IPS-18a (cell line): ENCODE results near the gene KCNQ1OT1.

Experiments
- H3K27ac ChIP-seq: one replicate; pipeline ENCODE4 v1.5.1; 2013; ENCODE audit warnings: low read length
- H3K27me3 ChIP-seq: one replicate; pipeline ENCODE4 v1.6.1; 2013; ENCODE audit warnings: mild to moderate bottlenecking, low read length; ENCODE audit not compliant: control insufficient read depth, insufficient read depth
- H3K36me3 ChIP-seq: one replicate; pipeline ENCODE4 v1.6.1; 2013; ENCODE audit warnings: low read depth, low read length; ENCODE audit not compliant: control insufficient read depth
- H3K4me1 ChIP-seq: one replicate; pipeline ENCODE4 v1.6.1; 2013; ENCODE audit warnings: low read depth, low read length; ENCODE audit not compliant: control insufficient read depth
- H3K4me3 ChIP-seq: one replicate; pipeline ENCODE4 v1.5.1; 2013; ENCODE audit warnings: low read length
- H3K9ac ChIP-seq: one replicate; pipeline ENCODE4 v1.6.1; 2013; ENCODE audit warnings: mild to moderate bottlenecking, low read length, moderate library complexity
- H3K9me3 ChIP-seq: one replicate; pipeline ENCODE4 v1.6.1; 2013; ENCODE audit warnings: low read depth, low read length; ENCODE audit not compliant: control insufficient read depth

Gene KCNQ1OT1

GRCh38 chr11:2577031-2577990 is 122.5 kb downstream of the KCNQ1OT1 start:
- Histone ChIP-seq H3K9me3 (no peaks in the 10 kb centered on the region), H3K4me1 (no peaks in the 10 kb centered on the region), H3K27ac (no peak overlapping the region), H3K36me3 (no peaks in the 10 kb centered on the region), H3K9ac (no peak overlapping the region), H3K27me3 (peaks cover 68% of the 10 kb centered on the region), H3K4me3 (no peak overlapping the region)

GRCh38 chr11:2576549-2576948 is 123.2 kb downstream of the KCNQ1OT1 start:
- Histone ChIP-seq H3K4me3 (no peak overlapping the region), H3K27ac (no peak overlapping the region), H3K27me3 (peaks cover 68% of the 10 kb centered on the region), H3K9me3 (no peaks in the 10 kb centered on the region), H3K4me1 (no peaks in the 10 kb centered on the region), H3K36me3 (no peaks in the 10 kb centered on the region), H3K9ac (no peak overlapping the region)

- H3K36me3 ChIP-seq = no peaks in the 10 kb centered on the region
- H3K4me1 ChIP-seq = no peaks in the 10 kb centered on the region
- H3K27me3 ChIP-seq = peaks cover 64% of the 10 kb centered on the region
- no peak overlapping the region for H3K27ac ChIP-seq
- no peak overlapping the region for H3K4me3 ChIP-seq
- H3K9me3 ChIP-seq = no peaks in the 10 kb centered on the region
- H3K9ac ChIP-seq = no peak overlapping the region
These were observed 123.7 kb downstream of the KCNQ1OT1 start for GRCh38 chr11:2576111-2576510.

- Histone ChIP-seq H3K4me1 (no peaks in the 10 kb centered on the region), H3K9me3 (no peaks in the 10 kb centered on the region), H3K27me3 (peaks cover 59% of the 10 kb centered on the region), H3K4me3 (no peak overlapping the region), H3K9ac (no peak overlapping the region), H3K36me3 (no peaks in the 10 kb centered on the region), H3K27ac (no peak overlapping the region)
These were observed 124.2 kb downstream of the KCNQ1OT1 start for GRCh38 chr11:2575591-2576051.

GRCh38 chr11:2574553-2575535 is 125.0 kb downstream of the KCNQ1OT1 start:
- H3K4me3 ChIP-seq = no peak overlapping the region
- no peak overlapping the region for H3K27ac ChIP-seq
- H3K9ac ChIP-seq = no peak overlapping the region
- no peaks in the 10 kb centered on the region for H3K36me3 ChIP-seq
- peaks cover 55% of the 10 kb centered on the region for H3K27me3 ChIP-seq
- no peaks in the 10 kb centered on the region for H3K4me1 ChIP-seq
- no peaks in the 10 kb centered on the region for H3K9me3 ChIP-seq

GRCh38 chr11:2574043-2574552 is 125.7 kb downstream of the KCNQ1OT1 start:
- Histone ChIP-seq H3K36me3 (no peaks in the 10 kb centered on the region), H3K4me3 (no peak overlapping the region), H3K4me1 (no peaks in the 10 kb centered on the region), H3K9ac (no peak overlapping the region), H3K27me3 (peaks cover 55% of the 10 kb centered on the region), H3K9me3 (no peaks in the 10 kb centered on the region), H3K27ac (no peak overlapping the region)

GRCh38 chr11:2573240-2574042 is 126.4 kb downstream of the KCNQ1OT1 start:
- Histone ChIP-seq H3K27me3 (peaks cover 51% of the 10 kb centered on the region), H3K27ac (no peak overlapping the region), H3K4me3 (no peak overlapping the region), H3K36me3 (no peaks in the 10 kb centered on the region), H3K9me3 (no peaks in the 10 kb centered on the region), H3K9ac (no peak overlapping the region), H3K4me1 (no peaks in the 10 kb centered on the region)

GRCh38 chr11:2572491-2573239 is 127.1 kb downstream of the KCNQ1OT1 start:
- Histone ChIP-seq H3K4me1 (no peaks in the 10 kb centered on the region), H3K27ac (no peak overlapping the region), H3K4me3 (no peak overlapping the region), H3K27me3 (peaks cover 52% of the 10 kb centered on the region), H3K9ac (no peak overlapping the region), H3K9me3 (no peaks in the 10 kb centered on the region), H3K36me3 (no peaks in the 10 kb centered on the region)

GRCh38 chr11:2571598-2572281 is 128.1 kb downstream of the KCNQ1OT1 start:
- Histone ChIP-seq H3K4me1 (no peaks in the 10 kb centered on the region), H3K27me3 (peaks cover 53% of the 10 kb centered on the region), H3K27ac (no peak overlapping the region), H3K36me3 (no peaks in the 10 kb centered on the region), H3K4me3 (no peak overlapping the region), H3K9ac (no peak overlapping the region), H3K9me3 (no peaks in the 10 kb centered on the region)
